GM12872 (cell line): Measurements from ENCODE around the gene SLC30A4.

Source experiments
- TF ChIP-seq, protein P1 (sequence below): IDR thresholded peaks from 3 replicates; pipeline ENCODE4 v1.5.1; 2011; ENCODE audit warnings: low read depth, mild to moderate bottlenecking, low read length, moderate library complexity; ENCODE audit not compliant: insufficient read depth

SLC30A4 gene

GRCh38 chr15:45457641-45458539 is 64.7 kb downstream of the SLC30A4 start:
- TF ChIP-seq, protein P1, sequence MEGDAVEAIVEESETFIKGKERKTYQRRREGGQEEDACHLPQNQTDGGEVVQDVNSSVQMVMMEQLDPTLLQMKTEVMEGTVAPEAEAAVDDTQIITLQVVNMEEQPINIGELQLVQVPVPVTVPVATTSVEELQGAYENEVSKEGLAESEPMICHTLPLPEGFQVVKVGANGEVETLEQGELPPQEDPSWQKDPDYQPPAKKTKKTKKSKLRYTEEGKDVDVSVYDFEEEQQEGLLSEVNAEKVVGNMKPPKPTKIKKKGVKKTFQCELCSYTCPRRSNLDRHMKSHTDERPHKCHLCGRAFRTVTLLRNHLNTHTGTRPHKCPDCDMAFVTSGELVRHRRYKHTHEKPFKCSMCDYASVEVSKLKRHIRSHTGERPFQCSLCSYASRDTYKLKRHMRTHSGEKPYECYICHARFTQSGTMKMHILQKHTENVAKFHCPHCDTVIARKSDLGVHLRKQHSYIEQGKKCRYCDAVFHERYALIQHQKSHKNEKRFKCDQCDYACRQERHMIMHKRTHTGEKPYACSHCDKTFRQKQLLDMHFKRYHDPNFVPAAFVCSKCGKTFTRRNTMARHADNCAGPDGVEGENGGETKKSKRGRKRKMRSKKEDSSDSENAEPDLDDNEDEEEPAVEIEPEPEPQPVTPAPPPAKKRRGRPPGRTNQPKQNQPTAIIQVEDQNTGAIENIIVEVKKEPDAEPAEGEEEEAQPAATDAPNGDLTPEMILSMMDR, result peak; percentile 66

DNA sequence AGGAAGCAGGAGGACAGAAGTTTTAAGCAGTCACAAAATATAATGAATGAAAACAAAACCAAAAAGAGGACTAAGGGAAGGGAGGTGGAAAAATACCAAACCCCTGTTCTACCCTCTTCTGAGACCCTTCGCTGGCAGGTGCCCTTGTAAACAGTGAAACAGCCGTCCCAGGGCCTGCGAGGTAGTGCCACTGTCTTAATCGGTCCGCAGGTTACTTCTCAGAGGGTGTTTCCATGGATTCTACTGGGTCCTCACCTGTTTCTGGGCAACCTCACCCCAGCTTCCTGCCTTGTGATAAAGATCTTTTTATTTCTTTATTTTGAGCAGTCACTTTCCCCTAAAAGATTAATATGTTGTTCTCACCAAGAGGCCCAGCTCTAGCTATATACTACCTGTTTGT is 65.3 kb downstream of the SLC30A4 start:
- TF ChIP-seq, protein P1, result no peak

DNA sequence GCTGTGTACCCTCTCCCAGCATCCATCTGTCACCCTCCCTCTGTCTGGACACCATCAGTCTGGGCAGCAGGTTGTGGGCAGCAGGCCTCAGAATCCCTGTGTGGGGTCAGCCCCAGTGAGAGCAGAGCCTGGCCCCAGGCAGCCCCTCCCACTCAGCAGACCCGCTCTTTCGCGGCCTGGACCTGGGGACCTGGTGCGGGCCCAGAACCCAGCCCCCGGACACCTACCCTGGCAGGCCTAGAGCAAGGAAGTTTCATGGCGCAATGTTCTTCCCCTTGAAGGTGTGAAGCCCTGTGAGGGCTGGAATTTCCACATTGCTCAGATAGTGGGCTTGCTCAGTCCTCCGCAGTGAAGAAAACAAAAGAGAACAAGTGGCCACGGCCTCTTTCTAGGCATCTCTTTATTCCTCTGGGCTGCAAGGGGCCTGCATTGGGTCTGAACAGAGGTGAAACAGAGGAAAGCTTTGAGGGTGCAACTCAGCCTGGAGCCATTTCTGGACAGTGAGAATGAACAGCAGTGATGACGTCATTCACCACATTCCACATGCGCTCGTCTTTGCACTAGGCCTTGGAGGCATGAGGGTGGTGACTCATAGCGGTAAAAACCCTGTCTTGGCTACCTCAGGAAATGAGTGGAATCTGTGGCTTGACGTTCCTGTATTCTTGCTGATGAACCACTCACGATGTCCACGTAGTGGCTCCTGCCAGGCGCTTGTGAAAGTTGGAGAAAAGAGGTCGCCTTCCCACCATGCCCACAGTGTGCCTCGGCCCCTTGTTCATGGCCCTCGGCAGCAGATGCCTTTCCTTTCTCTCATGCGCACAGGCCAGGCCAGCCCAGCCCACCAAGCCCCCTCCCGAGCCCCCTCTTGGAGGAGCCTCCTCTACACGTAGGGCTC is 66.1 kb downstream of the SLC30A4 start:
- TF ChIP-seq, protein P1, result no peak

GRCh38 chr15:45454814-45455213 is 67.7 kb downstream of the SLC30A4 start:
- TF ChIP-seq, protein P1, result no peak

DNA sequence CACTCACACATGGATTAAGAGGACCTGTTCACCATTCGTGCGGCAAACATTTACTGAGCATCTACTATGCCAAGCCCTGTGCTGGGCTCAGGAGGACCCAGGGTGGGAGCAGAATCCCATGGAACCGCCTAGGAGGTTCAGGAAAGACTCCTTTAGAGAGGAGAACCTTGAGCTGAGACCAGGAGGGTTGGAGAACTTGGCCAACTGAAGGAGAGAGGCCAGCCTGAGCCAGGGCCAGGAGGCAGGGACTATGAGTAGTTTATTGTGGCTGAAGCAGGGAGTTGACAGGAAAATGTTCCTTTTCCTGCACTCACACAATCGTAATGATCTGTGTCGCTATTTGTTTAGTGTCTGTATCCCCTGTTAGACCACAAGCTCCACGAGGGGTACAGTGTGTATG is 71.3 kb downstream of the SLC30A4 start:
- TF ChIP-seq, protein P1, result no peak

GRCh38 chr15:45449916-45450867 is 72.4 kb downstream of the SLC30A4 start:
- TF ChIP-seq, protein P1, result no peak
